ENCODE data around the gene NOP56.

The NOP56 gene, protein sequence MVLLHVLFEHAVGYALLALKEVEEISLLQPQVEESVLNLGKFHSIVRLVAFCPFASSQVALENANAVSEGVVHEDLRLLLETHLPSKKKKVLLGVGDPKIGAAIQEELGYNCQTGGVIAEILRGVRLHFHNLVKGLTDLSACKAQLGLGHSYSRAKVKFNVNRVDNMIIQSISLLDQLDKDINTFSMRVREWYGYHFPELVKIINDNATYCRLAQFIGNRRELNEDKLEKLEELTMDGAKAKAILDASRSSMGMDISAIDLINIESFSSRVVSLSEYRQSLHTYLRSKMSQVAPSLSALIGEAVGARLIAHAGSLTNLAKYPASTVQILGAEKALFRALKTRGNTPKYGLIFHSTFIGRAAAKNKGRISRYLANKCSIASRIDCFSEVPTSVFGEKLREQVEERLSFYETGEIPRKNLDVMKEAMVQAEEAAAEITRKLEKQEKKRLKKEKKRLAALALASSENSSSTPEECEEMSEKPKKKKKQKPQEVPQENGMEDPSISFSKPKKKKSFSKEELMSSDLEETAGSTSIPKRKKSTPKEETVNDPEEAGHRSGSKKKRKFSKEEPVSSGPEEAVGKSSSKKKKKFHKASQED

DNA sequence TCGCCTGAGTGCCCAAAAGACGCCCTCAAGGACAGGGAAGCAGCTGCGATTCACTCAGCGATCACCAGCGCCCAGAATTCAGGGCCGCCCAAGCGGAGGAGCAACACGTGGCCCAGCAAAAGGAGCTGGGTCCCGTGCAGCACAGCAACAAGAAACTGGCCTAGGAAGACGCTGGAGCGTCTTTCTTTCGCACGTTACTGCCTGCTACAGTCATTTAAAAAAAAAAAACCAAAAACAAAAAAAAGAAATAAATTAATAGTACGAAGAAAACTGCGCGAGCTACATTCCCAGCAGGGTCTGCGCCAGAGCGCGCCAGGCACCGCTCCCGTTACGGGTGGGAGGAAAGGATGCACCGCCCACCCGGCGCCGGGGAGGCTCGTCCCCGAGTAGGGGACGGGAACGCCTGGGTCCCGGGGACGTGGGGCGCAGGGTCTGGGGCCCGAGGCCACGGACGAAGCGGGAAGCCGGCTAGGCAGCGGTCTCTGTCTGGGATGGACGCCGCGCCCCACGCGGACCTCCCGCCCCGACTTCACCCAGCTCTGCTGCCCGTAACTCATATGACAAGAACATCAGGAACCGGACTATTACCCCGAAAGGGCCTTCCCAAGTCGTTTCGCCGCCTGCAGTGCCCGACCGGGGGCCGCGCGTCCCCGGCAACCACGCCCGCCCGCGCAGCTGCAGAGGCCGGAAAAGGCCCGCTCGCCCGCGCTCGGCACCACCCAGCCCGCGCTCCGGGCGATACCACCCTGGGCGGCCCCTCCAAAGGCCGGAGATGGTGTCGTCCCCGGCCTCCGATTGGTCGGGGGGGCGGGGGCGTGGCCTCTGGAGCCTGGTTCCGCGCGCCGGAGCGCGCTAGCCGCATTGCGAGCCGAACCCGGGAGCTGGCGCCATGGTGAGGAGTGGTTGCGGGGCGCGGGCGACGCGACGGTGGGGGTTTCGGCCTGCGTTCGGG is at the start of gene NOP56:
Gene NOP56 (plus strand): TSS at position 861 of the 952 bp plus-strand sequence. CDS start 29 bp downstream, at position 890.
- peak; percentile 92 for DNase-seq (ENCODE audit: low spot score)

DNA sequence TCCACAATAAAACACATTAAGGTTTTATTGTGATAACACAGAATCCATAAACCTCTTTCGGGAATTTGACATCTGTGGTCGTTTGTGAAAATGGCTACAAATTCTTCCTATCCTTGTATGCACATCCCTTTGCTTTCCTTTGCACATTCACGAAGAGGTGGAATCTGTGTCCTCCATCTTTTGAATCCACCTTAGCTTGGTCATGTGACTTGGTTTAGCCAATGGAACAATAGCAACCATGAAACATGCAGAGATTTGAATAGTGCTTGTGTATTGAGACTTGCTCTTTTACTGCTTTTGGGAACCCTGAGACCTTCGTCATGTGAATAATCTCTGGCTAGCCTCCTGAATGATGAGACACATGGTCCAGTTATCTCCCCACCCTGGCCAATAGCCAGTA is 49.7 kb upstream of the NOP56 start:
- no peak for DNase-seq (ENCODE audit: low spot score)

DNA sequence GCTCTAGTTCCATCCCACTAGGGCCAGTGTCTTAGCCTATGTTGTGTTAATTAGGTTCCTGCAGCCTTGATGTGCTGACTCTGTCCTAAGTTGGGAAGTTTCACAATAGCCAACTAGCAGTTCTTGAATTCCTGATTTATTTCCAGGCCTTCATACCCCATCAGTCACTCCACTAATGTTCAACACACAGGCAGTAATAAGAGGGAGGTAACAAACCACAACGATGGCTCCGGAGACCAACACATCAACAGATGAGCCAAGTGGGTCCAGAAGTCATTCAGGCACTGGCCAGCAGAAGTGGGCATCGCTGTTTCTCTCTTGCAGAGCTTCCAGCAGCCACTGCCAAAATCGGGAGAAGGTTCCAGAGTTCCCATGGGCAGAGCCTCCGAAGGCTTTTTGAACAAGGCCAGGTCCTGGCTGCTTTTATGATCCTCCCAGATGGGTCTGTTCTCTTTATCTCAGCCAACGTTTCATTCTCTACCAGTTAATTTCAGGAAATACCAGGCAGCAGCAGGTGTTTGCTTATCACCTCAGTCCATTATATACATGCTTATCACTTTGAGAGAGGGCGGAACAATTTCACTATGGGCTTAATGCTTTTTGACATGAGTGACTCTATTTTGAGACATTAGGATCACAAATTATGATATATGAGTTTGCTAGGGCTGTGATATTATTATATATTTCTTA is 48.5 kb upstream of the NOP56 start:
- DNase-seq (ENCODE audit: low spot score), result no peak

DNA sequence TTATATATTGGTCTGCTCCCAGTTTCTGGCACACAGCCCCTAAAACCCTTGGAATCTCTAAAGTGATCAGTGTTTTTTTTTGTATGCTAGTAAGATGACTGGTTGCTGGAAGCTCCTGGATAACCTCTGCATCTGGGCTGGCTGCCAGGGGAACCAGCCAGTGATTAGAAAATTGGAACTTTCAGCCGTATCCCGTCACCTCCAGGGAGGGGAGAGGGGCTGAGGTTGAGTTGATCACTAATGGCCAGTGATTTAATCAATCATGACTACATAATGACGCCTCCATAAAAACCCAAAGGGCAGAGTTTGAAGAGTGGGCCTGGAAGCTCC is 48.0 kb upstream of the NOP56 start:
- DNase-seq (ENCODE audit: low spot score), result no peak

DNA sequence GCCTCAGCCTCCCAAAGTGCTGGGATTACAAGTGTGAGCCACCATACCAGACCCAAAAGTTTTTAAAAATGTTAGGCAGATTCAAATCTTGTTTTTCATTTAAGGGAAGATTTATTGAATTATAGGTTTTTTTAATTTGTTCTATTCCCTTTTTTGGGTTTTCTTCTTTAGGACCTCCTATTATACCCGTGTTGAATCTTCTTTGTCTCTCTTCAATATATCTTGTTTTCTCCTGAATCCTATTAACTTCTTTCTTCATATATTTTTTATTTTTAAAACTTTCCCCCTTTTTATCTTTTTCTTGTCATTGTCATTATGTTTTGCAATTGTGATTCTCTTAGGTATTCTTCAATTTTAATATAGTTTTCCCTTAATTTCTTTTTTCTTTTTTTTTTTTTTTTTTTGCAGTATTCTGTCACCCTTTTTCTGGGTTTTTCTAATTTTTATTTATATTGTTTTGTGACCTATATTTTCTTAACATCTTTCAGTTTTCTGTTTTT is 45.9 kb upstream of the NOP56 start:
- no peak for DNase-seq (ENCODE audit: low spot score)

DNA sequence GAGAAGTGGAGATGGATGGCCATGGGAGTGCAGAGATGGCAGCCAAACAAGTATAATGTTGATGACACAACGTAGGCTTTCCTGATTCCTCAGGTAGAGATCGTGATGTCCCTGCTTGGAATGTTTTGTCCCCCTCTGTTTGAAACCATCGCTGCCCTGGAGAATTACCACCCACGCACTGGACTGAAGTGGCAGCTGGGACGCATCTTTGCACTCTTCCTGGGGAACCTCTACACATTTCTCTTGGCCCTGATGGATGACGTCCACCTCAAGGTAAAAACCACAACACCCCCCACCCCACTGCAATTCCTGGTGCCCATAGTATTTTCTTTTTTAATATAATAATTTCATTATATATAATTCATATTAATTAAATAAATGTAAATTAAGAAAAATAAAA is 42.1 kb upstream of the NOP56 start:
- no peak for DNase-seq (ENCODE audit: low spot score)

DNA sequence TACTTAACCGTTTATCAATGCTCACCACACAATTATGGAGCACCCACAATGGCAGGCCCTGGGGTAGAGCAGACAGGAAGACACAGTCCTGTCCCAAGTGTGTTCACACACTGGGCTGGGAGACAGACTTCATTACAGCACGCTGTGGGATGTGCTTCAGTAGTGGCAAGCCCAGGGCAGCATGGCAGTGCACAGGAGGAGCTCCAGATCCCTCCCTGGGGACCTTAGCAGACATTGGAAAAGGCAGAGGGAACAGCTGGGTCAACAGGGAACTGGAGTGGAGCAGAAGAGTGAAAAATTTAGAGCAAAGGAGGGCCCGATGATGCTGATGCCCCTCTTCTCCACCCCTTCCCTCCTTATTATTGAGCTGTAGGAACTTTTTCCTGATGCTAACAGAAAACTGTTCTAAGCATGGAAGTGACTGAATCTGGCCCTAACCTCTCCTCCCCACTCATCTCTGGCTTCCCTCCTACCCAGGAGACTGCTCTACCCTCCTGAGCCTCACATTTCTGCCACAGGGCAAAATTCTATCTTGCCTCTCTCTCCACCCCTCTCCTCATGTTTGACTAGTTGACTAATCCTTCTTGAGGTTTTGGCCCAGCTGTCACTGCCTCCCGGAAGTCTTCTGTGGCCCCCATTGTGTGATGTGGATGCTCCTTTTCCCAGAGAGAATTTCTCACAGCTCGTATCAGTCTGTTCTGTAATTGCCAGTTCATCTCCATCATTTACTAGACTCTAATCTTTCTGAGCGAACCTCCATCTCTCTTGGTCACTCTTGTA is 41.3 kb upstream of the NOP56 start:
- no peak for DNase-seq (ENCODE audit: low spot score)

DNA sequence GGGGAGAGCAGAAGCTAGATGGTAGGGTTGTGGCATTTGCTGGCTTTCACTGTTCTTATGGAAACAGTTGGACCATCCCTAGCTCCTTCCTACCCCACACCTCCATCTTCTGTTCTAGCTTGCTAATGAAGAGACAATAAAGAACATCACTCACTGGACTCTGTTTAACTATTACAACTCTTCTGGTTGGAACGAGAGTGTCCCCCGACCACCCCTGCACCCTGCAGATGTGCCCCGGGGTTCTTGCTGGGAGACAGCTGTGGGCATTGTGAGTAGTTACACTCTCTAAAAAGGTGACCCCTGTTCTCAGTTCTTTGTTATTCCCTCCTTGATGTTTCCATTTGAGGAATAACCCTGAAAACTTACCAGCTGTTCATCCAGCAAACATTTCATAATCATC is 40.4 kb upstream of the NOP56 start:
- DNase-seq (ENCODE audit: low spot score), result no peak

DNA sequence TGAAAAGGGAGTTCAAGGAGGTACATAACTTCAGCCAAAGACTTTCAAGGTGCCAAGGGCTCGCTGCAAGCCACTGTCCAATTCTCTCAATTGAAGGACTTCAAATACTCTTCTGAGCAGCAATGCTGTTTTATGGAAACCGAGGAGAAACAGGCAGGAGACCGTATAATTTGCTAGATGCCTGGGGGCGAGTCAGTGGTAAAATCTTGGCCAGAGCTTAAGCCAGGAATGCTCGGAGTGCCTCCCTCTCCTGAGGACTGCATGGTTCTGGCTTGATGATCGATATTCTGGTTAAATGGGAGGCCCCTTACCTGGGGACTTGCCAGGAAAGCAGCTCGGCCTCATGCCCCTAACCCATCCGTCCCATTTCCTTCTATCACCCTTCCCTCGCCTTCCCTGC is 35.8 kb upstream of the NOP56 start:
- no peak for DNase-seq (ENCODE audit: low spot score)

DNA sequence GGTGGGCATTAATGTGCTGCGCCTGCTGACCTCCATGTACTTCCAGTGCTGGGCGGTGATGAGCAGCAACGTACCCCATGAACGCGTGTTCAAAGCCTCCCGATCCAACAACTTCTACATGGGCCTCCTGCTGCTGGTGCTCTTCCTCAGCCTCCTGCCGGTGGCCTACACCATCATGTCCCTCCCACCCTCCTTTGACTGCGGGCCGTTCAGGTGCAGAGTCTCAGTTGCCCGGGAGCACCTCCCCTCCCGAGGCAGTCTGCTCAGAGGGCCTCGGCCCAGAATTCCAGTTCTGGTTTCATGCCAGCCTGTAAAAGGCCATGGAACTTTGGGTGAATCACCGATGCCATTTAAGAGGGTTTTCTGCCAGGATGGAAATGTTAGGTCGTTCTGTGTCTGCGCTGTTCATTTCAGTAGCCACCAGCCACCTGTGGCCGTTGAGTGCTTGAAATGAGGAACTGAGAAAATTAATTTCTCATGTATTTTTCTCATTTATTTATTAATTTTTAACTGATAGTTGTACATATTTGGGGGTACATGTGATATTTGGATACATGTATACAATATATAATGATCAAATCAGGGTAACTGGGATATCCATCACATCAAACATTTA is 35.2 kb upstream of the NOP56 start:
- no peak for DNase-seq (ENCODE audit: low spot score)

DNA sequence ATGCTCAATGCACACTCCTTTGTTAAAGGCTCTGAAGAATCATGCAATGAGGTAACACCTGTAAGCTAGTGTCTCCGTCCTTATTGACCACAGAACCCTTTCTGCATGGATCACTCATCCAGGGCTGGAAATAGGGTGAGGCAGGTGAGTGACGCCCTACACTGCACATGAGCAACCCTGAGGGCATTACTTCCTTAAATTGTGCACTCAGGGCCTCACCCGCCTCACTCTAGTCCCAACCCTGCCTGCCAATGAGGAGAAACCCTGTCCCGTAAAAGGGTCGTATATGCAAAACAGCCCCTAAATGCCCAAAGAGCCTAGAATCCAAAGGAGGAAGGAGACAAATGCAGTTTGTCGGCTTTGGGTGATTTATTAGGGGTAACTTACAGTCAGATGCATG is 33.6 kb upstream of the NOP56 start:
- DNase-seq (ENCODE audit: low spot score), result no peak

DNA sequence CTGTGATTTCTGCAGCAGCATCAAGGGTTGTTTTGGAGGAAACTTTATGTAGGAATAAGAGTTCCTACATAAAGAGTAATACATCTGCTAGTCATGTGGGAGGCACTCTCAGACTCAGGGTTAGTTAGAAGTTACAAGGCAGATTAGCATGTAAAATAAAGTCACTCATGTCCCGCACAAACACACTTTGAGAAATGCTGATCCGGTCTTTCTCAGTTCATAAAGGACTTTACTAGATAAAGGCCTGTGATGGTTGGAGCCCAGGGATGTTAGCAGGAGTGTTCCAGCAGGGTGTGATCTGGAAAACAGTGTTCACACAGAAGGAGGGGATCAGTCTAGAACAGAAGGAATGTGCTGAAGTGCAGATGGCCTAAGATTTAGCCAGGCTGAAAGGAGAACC is 33.1 kb upstream of the NOP56 start:
- DNase-seq (ENCODE audit: low spot score), result no peak

DNA sequence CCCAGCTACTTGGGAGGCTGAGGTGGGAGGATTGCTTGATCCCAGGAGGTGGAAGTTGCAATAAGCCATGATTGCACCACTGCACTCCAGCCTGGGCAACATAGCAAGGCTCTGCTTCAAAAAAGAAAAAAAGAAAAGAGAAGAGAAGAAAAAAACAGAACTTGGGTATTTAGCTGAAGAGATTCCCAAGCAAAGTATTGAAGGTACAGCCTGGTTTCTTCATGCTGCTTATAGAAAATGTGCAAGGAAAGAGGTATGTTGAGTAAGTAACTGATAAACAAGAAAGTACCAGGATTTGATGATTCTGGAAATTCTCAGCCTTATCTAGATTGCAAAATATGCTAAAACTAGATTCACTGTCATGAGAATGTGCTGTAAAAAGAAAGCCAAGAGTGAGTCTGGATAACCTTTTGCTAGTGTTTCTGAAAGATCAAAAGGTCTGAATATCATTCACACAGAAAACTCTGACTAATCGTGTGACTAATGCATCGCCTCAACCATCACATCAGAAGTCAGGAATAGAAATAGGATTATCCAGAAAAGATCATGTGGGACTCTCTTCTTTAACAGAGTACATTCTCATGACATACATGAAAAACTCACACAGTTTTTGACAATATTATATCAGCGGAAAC is 32.4 kb upstream of the NOP56 start:
- peak; percentile 59 for DNase-seq (ENCODE audit: low spot score)

DNA sequence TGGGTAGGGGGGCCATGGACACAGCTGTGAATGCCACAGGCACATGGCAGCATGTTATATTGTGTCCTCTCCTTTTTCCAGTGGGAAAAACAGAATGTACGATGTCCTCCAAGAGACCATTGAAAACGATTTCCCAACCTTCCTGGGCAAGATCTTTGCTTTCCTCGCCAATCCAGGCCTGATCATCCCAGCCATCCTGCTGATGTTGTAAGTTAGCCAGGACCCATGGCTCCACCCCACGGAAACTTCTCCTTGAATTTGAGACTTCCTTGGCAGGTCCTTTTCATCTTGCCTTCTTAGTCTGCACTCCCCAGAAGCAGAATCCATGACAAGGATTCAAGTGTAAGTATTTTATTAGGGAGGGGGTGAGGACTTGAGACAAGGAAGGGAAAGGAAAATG is 28.2 kb upstream of the NOP56 start:
- no peak for DNase-seq (ENCODE audit: low spot score)

DNA sequence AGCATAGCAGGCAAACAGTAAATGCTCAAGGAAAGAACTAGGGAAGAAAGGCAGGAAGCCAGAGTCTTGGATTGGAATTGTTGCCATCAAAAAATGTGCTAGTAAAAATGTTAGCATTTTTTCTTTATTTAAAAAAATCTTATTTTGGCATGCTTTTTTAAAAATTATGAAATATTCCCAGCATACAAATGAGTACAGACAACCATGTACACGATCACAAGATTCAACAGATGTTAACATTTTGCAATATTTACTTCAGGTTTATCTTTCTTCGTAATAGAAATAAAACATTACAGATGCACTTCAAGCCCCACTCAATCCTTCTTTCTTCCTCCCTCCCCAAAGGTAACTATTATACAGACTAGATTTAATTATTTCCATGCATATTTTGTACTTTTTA is 27.4 kb upstream of the NOP56 start:
- no peak for DNase-seq (ENCODE audit: low spot score)

DNA sequence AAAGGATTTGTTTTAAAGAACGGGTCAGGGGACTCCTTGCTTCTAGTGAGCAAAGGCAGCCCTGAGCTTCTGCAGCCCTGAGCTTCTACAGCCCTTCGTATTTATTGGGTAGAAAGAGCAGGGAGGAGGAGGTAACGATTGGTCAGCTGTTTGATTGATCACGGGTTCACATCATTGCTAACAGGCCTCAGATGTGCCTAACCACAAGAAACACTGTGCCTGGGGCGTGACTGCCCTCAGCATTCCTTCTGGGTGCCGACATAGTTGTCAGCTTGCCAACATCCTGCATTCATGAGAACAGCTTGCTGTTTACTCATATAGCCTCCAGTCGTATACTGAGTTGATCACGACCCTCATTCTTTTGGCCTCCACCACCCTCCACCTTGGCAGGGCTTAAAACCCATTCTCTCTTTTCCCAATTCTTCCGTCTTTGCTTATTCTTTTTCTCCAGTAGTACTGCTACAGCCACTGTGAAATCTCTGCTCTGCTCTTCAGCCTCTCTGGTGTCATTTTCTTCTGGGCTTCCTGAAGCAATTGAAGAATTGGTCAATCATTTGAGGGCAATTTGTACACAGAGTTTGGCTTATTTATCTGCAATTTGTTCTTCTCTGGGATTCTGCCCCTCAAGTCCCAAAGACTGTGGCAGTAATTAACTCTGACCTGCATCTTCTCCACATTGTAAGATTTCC is 25.4 kb upstream of the NOP56 start:
- no peak for DNase-seq (ENCODE audit: low spot score)

DNA sequence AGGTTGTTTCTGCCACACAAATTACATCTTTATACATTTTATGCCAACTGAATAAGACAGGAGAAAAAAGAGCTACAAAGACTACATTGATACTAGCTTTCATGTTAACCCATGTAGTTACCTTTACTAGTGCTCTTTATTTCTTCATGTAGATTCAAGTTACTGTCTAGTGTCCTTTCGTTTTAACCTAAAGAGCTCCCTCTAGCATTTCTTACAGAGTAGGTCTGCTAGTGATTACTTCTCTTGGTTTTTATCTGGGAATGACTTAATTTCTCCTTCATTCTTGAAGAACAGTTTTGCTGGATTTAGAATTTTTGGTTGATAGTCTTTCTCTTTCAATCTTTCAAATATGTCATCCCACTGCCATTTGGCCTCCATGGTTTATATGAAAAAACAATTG is 21.2 kb upstream of the NOP56 start:
- DNase-seq (ENCODE audit: low spot score), result no peak

DNA sequence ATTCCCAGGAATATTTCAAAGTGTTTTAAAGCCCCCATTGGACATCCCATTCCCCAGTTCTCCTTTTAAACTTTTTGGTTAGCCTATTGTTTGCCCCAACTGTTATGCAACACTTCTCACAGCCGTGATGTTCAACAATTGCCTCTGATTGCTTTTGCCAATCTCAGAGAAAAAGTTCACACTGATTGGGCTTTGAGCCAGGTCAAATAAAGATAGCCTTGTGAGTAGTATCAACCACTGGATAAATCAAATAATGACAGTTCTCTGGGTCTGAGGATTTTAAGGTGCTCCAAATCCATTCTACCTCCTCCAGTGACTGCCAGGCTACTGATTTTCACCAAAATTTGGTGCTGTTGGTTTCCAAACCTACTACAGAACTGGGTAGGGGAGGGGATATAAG is 19.1 kb upstream of the NOP56 start:
- no peak for DNase-seq (ENCODE audit: low spot score)

DNA sequence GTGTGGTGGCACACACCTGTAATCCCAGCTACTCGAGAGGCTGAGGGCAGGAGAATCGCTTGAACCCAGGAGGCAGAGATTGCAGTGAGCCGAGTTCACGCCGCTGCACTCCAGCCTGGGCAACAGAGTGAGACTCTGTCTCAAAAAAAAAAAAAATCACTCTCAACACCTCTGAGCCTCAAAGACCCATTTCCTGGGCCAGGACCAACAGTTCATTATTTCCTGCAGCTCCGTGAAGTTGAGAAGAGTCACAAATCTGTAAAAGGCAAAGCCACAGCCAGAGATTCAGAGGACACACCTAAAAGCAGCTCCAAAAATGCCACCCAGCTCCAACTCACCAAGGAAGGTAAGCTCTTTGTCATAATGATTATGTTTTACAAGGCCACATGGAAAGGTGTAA is 15.2 kb upstream of the NOP56 start:
- no peak for DNase-seq (ENCODE audit: low spot score)

DNA sequence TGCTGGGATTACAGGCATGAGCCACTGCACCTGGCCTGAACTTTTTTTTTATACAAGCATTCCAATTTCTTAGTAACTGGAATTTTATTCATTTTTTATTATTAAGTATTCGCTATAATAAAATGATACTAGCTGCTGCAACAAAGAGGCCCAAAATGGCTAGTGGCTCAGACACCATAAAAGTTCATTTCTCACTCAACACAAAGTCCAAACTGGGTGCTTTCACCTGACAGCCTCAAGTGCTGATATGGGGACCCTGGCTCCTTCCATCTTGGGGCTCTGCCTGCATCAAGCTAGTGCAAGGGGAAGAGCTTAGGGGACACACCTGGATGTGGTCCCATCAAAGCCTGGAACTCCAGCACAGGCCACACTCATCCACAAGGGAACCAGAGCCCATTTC is 12.2 kb upstream of the NOP56 start:
- DNase-seq (ENCODE audit: low spot score), result no peak

Data from COLO829 (cell line).